Gastrocnemius medialis (tissue), 4 donors: ENCODE data around the gene SELENOF. TPM values are rescaled to one million over a fixed set of nuclear protein-coding genes. Genes with fewer than 3 reads are reported as not detected.

Experiments
- ATAC-seq, 2 donors: fragments of 150-250 bp; one replicate each; pipeline ENCODE4 v1.9.1; 2016
- DNase-seq, 2 donors: peaks; one replicate each; pipeline ENCODE4 v3.0.0-alpha.2; 2019
- H3K27ac ChIP-seq, 4 donors: fragments of 200-600 bp; sonication (generic); 1 replicate in 1 of 4; 2 replicates in 3 of 4; pipeline ENCODE4 v1.5.1; 2016 to 2018; ENCODE audit warnings: mild to moderate bottlenecking in 2 of 4, moderate library complexity in 1 of 4
- H3K27me3 ChIP-seq, 3 donors: fragments of 200-600 bp; sonication (generic) in 2 of 3; 1 replicate in 1 of 3; 2 replicates in 2 of 3; pipeline versions ENCODE4 v1.5.1 to v1.6.0; 2016 to 2019; ENCODE audit warnings: mild to moderate bottlenecking in 1 of 3, moderate library complexity in 1 of 3
- H3K36me3 ChIP-seq, 2 donors: fragments of 200-600 bp; sonication (generic) in 1 of 2; one replicate each; pipeline ENCODE4 v1.5.1; 2017 to 2018
- H3K4me1 ChIP-seq, 2 donors: fragments of 200-600 bp; sonication (generic) in 1 of 2; one replicate each; pipeline ENCODE4 v1.5.1; 2016 to 2017; ENCODE audit warnings: mild to moderate bottlenecking in 2 of 2
- H3K4me3 ChIP-seq, 4 donors: fragments of 200-600 bp; sonication (generic) in 3 of 4; 1 replicate in 1 of 4; 2 replicates in 3 of 4; pipeline ENCODE4 v1.5.1; 2016 to 2019; ENCODE audit warnings: mild to moderate bottlenecking in 2 of 4
- H3K9me3 ChIP-seq, 3 donors: fragments of 200-600 bp; sonication (generic) in 2 of 3; 1 replicate in 1 of 3; 2 replicates in 2 of 3; pipeline ENCODE4 v1.5.1; 2016 to 2019
- CTCF ChIP-seq, 5 experiments: fragments of 450-650 bp in 3 of 5; fragments of 200-600 bp in 2 of 5; sonication (generic) in 2 of 5; IDR thresholded peaks in 4 of 5; conservative IDR thresholded peaks in 1 of 5; 1 replicate in 4 of 5; 2 replicates in 1 of 5; pipeline ENCODE4 v1.5.1; 2016 to 2019; ENCODE audit warnings: antibody characterized with exemption in 5 of 5, mild to moderate bottlenecking in 3 of 5, moderate library complexity in 3 of 5
- POLR2A ChIP-seq, 2 donors: fragments of 450-650 bp; IDR thresholded peaks; one replicate each; pipeline ENCODE4 v1.6.1; 2017; ENCODE audit warnings: antibody characterized with exemption in 2 of 2, mild to moderate bottlenecking in 2 of 2, moderate library complexity in 2 of 2
- in situ Hi-C, 4 donors: fragments of 200-750 bp; cut with MboI; loops; one replicate each; pipeline versions ENCODE4 v1.15.0 to v1.8.0; 2017; ENCODE audit warnings: low sequenced_read_pairs in 4 of 4
- intact Hi-C: fragments of 100-400 bp; cut with DNase I; formaldehyde crosslinking; loops from one replicate; pipeline ENCODE4 v1.15.1; 2023; ENCODE audit warnings: low total_unique reads
- total RNA-seq, 4 donors: library from RNA; depleted of rRNA; stranded (reverse); fragments of >200 nt; gene quantifications; one replicate each; pipeline versions ENCODE4 v1.1.0 to v1.2.3, GENCODE V29; 2016

The SELENOF gene
- total RNA-seq, 4 donors from 2014 or later = 41.3 to 66.8 (median 47.2) TPM

- in situ Hi-C loops = no loop called here
- no peak overlapping the region for H3K27ac ChIP-seq
- no peaks in the 10 kb centered on the region for H3K36me3 ChIP-seq
- H3K4me3 ChIP-seq = no peak overlapping the region
- intact Hi-C loops = no loop called here
- DNase-seq (no peak), ATAC-seq (no peak)
- TF ChIP-seq POLR2A (IDR thresholded peaks at IDR 0.05) (no peak), CTCF (IDR thresholded peaks at IDR 0.05 in 4 of 5, conservative IDR thresholded peaks at IDR 0.05 in 1 of 5) (no peak)
- no peaks in the 10 kb centered on the region for H3K27me3 ChIP-seq
- H3K9me3 ChIP-seq = no peaks in the 10 kb centered on the region
- peaks cover 0 to 11% of the 10 kb centered on the region in 2 donors for H3K4me1 ChIP-seq
These were observed 34.3 kb upstream of the SELENOF start for GRCh38 chr1:86948212-86948611.

GRCh38 chr1:86942743-86943142 is 28.8 kb upstream of the SELENOF start:
- Histone ChIP-seq H3K4me3 (no peak overlapping the region), H3K27me3 (no peaks in the 10 kb centered on the region), H3K36me3 (no peaks in the 10 kb centered on the region), H3K27ac (no peak overlapping the region), H3K9me3 (no peaks in the 10 kb centered on the region), H3K4me1 (peaks cover 0 to 7% of the 10 kb centered on the region in 2 donors)
- TF ChIP-seq CTCF (IDR thresholded peaks at IDR 0.05 in 4 of 5, conservative IDR thresholded peaks at IDR 0.05 in 1 of 5) (no peak), POLR2A (IDR thresholded peaks at IDR 0.05) (no peak)
- intact Hi-C loops (no loop called here), in situ Hi-C loops (no loop called here)
- DNase-seq = no peak
- no peak for ATAC-seq

GRCh38 chr1:86942042-86942441 is 28.1 kb upstream of the SELENOF start:
- intact Hi-C loops (no loop called here), in situ Hi-C loops (no loop called here)
- Histone ChIP-seq H3K27me3 (no peaks in the 10 kb centered on the region), H3K4me3 (no peak overlapping the region), H3K36me3 (no peaks in the 10 kb centered on the region), H3K4me1 (no peaks in the 10 kb centered on the region), H3K27ac (no peak overlapping the region), H3K9me3 (no peaks in the 10 kb centered on the region)
- no peak for ATAC-seq
- no peak for TF ChIP-seq CTCF (IDR thresholded peaks at IDR 0.05 in 4 of 5, conservative IDR thresholded peaks at IDR 0.05 in 1 of 5)
- no peak for TF ChIP-seq POLR2A (IDR thresholded peaks at IDR 0.05)
- DNase-seq = no peak

- intact Hi-C loops = no loop called here
- ATAC-seq = no peak
These were observed 26.7 kb upstream of the SELENOF start for GRCh38 chr1:86940599-86940998.

More at GRCh38 chr1:86940599-86940998, 26.7 kb upstream of the SELENOF start:
- no peaks in the 10 kb centered on the region for H3K9me3 ChIP-seq
- TF ChIP-seq CTCF (IDR thresholded peaks at IDR 0.05 in 4 of 5, conservative IDR thresholded peaks at IDR 0.05 in 1 of 5) = no peak
- TF ChIP-seq POLR2A (IDR thresholded peaks at IDR 0.05) = no peak
- no peaks in the 10 kb centered on the region for H3K4me1 ChIP-seq
- H3K27me3 ChIP-seq = no peaks in the 10 kb centered on the region
- H3K4me3 ChIP-seq = no peak overlapping the region
- H3K27ac ChIP-seq = no peak overlapping the region
- DNase-seq = no peak
- in situ Hi-C loops = no loop called here
- H3K36me3 ChIP-seq = no peaks in the 10 kb centered on the region
